ENCODE data around the gene GPR160. TPM values are rescaled to one million over a fixed set of nuclear protein-coding genes. Genes with fewer than 3 reads are reported as not detected.

The GPR160 gene
- total RNA-seq, 2 experiments from 2014 or later, result 13.8 TPM

- Mint-ChIP-seq H3K4me3 (no peak overlapping the region), H3K27ac (no peak overlapping the region), H3K4me1 (peaks cover 33% of the 10 kb centered on the region), H3K36me3 (ENCODE audit: low read depth) (peaks cover 2% of the 10 kb centered on the region), H3K27me3 (no peaks in the 10 kb centered on the region), H3K9me3 (no peaks in the 10 kb centered on the region)
- CTCF ChIA-PET, result interaction anchor here (0.7 to 1.4 kb wide), 4 partner anchors 14 to 340 kb away, joined by 3 to 4 read pairs (median 3); no protein-coding TSS in a partner anchor
- no peak for DNase-seq
- POLR2A ChIA-PET, result interaction anchor here (1.0 kb wide), 1 partner anchor 140 kb away, joined by 3 read pairs; no protein-coding TSS in a partner anchor
Observed at GRCh38 chr3:170040418-170040817, 2.6 kb downstream of the GPR160 start.

DNA sequence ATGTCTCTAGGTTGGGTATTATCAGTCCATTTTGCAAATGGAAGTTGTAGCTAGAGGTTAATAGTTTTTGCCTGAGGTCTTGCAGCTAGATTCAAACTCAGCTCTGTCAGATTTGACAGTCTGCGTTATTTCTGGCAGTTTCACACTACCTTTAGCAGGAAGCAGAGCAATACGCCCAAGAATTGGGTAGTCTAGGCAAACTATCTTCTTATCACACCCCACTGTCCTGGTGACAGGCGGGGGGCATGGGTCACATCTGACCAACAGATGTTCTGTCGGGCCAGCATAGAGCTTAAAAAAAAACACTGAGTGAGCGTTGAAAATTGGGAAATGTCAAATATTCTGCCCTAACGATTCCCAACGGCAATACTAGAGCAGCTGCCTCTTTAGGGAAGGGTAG lies 5.7 kb downstream of the GPR160 start:
- CTCF ChIA-PET, result interaction anchor here (1.4 kb wide), 1 partner anchor 23 kb away, joined by 3 read pairs; no protein-coding TSS in a partner anchor

GRCh38 chr3:170044271-170044670 lies 6.5 kb downstream of the GPR160 start:
- no peaks in the 10 kb centered on the region for H3K36me3 Mint-ChIP-seq (ENCODE audit: low read depth)
- no peaks in the 10 kb centered on the region for H3K9me3 Mint-ChIP-seq
- POLR2A ChIA-PET, result interaction anchor here (0.6 to 1.2 kb wide), 2 partner anchors 14 to 281 kb away, joined by 3 read pairs; no protein-coding TSS in a partner anchor
- no peak for DNase-seq
- H3K4me1 Mint-ChIP-seq, result peaks cover 24% of the 10 kb centered on the region
- no peak overlapping the region for H3K27ac Mint-ChIP-seq
- no peaks in the 10 kb centered on the region for H3K27me3 Mint-ChIP-seq
- H3K4me3 Mint-ChIP-seq, result no peak overlapping the region
- CTCF ChIA-PET, result interaction anchor here (1.4 kb wide), 2 partner anchors 22 to 181 kb away, joined by 3 to 4 read pairs; no protein-coding TSS in a partner anchor

More for the DNA sequence above, 5.7 kb downstream of the GPR160 start:
- Mint-ChIP-seq H3K27me3 (no peaks in the 10 kb centered on the region), H3K9me3 (no peaks in the 10 kb centered on the region), H3K4me3 (no peak overlapping the region), H3K4me1 (peaks cover 32% of the 10 kb centered on the region), H3K27ac (no peak overlapping the region), H3K36me3 (ENCODE audit: low read depth) (no peaks in the 10 kb centered on the region)
- DNase-seq, result no peak
- POLR2A ChIA-PET, result interaction anchor here (0.6 kb wide), 1 partner anchor 280 kb away, joined by 3 read pairs; no protein-coding TSS in a partner anchor

GRCh38 chr3:170044795-170045244 lies 7.0 kb downstream of the GPR160 start:
- Mint-ChIP-seq H3K27ac (peak overlapping the region; percentile 55), H3K27me3 (no peaks in the 10 kb centered on the region), H3K9me3 (no peaks in the 10 kb centered on the region), H3K4me3 (no peak overlapping the region), H3K4me1 (peaks cover 24% of the 10 kb centered on the region), H3K36me3 (ENCODE audit: low read depth) (no peaks in the 10 kb centered on the region)
- ChIA-PET CTCF (interaction anchor here (1.4 kb wide), 2 partner anchors 21 to 181 kb away, joined by 3 to 4 read pairs; no protein-coding TSS in a partner anchor), POLR2A (interaction anchor here (0.7 to 1.2 kb wide), 2 partner anchors 13 to 18 kb away, joined by 3 read pairs; no protein-coding TSS in a partner anchor)
- DNase-seq, result no peak

GRCh38 chr3:170046269-170047132 lies 8.7 kb downstream of the GPR160 start:
- Mint-ChIP-seq H3K4me1 (peaks cover 20% of the 10 kb centered on the region), H3K4me3 (no peak overlapping the region), H3K36me3 (ENCODE audit: low read depth) (peaks cover 3% of the 10 kb centered on the region), H3K27me3 (no peaks in the 10 kb centered on the region), H3K9me3 (no peaks in the 10 kb centered on the region), H3K27ac (no peak overlapping the region)
- POLR2A ChIA-PET, result interaction anchor here (1.1 kb wide), 1 partner anchor 8 kb away, joined by 3 read pairs; no protein-coding TSS in a partner anchor
- no peak for DNase-seq
- CTCF ChIA-PET, result no interaction called here

DNA sequence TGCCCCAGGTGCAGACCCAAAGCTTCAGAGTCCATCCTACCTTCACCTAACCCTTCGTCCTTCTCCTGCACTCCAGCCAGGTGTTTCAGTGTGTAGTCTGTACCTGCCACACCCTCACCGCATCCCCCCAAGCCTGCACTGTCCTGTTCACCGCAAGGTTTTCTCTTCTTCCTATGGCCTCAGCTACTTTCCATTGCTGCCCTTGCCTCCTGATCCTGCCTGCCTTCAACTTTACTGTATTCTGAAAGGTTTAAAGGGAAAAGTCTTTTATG lies 9.3 kb downstream of the GPR160 start:
- no peaks in the 10 kb centered on the region for H3K9me3 Mint-ChIP-seq
- H3K4me3 Mint-ChIP-seq, result no peak overlapping the region
- no peak for DNase-seq
- no peak overlapping the region for H3K27ac Mint-ChIP-seq
- POLR2A ChIA-PET, result no interaction called here
- no peaks in the 10 kb centered on the region for H3K27me3 Mint-ChIP-seq
- CTCF ChIA-PET, result interaction anchor here (0.6 kb wide), 1 partner anchor 296 kb away, joined by 4 read pairs; no protein-coding TSS in a partner anchor
- peaks cover 3% of the 10 kb centered on the region for H3K36me3 Mint-ChIP-seq (ENCODE audit: low read depth)
- peaks cover 20% of the 10 kb centered on the region for H3K4me1 Mint-ChIP-seq

DNA sequence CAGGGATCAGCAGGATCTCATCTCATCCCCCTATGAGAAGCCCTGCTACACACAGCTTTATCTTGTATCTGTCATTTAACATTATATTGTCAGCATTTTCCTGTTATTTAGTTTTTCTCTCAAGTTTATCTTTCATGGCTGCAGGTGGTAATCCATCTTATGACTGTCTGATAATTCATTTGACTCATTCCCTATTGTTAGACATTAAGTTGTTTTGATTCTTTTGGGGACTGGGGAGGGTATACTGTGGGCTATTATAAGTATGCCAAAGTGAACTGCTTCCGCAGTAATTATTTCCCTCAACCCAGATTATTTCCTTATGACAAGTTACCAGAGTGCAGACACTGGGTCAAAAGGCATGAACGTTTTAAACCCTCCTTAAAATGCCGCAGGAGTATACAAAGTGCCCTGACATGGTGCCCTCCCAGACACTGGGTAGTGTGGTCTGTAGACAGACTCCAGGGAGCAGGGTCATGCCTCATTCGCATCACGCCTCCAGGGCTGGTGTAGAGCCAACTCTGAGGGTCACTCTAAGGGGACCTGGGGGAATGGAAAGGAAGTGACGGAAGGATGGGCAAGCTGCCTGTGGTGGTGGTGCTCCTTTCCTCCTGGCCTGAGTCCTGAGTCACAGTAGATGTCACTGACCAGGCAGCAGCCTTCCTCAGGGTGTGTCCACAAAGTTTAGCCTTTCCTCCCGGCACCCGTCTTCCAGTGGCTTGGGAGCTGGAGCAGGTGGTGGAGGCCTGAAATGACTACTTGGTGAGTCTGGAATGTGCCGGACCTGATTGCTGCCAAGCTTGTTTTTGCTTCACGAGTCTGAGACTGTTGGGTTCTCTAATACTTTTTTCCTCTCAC lies 11.6 kb downstream of the GPR160 start:
- POLR2A ChIA-PET, result no interaction called here
- H3K9me3 Mint-ChIP-seq, result no peaks in the 10 kb centered on the region
- H3K27me3 Mint-ChIP-seq, result no peaks in the 10 kb centered on the region
- peaks cover 9% of the 10 kb centered on the region for H3K36me3 Mint-ChIP-seq (ENCODE audit: low read depth)
- no peak overlapping the region for H3K27ac Mint-ChIP-seq
- H3K4me3 Mint-ChIP-seq, result no peak overlapping the region
- H3K4me1 Mint-ChIP-seq, result peaks cover 17% of the 10 kb centered on the region
- DNase-seq, result no peak
- CTCF ChIA-PET, result interaction anchor here (0.7 kb wide), 1 partner anchor 288 kb away, joined by 3 read pairs; no protein-coding TSS in a partner anchor

DNA sequence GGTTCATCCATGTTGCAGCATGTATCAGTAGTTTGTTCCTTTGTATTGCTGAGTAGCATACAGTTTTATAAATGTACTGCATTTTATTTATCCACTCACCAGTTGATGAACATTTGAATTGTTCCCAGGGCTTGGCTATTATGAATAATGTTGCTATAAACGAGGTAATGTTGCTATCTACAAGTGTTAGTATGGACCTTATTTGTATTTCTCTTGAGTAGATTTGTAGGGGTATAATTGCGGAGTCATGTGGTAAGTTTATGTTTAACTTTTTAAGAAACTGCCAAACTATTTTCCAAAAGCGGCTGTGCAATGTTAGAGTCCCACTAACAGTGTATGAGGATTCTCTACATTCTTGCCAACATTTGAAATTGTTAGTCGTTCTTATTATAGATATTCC lies 13.0 kb downstream of the GPR160 start:
- CTCF ChIA-PET, result no interaction called here
- no peak for DNase-seq
- Mint-ChIP-seq H3K4me3 (no peak overlapping the region), H3K9me3 (no peaks in the 10 kb centered on the region), H3K4me1 (peaks cover 20% of the 10 kb centered on the region), H3K27me3 (no peaks in the 10 kb centered on the region), H3K36me3 (ENCODE audit: low read depth) (peaks cover 9% of the 10 kb centered on the region), H3K27ac (no peak overlapping the region)
- POLR2A ChIA-PET, result no interaction called here

DNA sequence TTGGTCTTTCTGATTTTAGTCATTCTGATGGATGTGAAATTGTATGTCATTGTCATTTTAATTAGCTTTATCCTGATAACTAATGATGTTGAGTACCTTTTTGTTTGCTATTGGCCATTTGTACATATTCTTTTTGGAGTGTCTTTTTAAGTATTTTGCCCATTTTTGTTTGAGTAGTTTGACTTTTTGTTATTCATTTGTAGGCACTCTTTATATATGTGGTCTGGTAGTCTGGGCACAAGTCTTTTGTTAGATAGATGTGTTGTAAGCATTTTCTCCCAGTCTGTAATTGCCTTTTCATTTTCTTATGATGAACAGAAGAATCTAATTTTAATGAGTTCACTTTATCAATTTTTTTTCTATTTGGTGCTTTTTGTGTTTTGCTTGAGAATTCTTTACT lies 14.6 kb downstream of the GPR160 start:
- POLR2A ChIA-PET, result no interaction called here
- CTCF ChIA-PET, result interaction anchor here (0.9 to 3.2 kb wide), 3 partner anchors 15 to 86 kb away, joined by 3 to 16 read pairs (median 5); partner anchors contain the start of genes GPR160 and SEC62
- no peak for DNase-seq
- no peaks in the 10 kb centered on the region for H3K27me3 Mint-ChIP-seq
- peaks cover 29% of the 10 kb centered on the region for H3K4me1 Mint-ChIP-seq
- H3K4me3 Mint-ChIP-seq, result no peak overlapping the region
- H3K36me3 Mint-ChIP-seq (ENCODE audit: low read depth), result peaks cover 9% of the 10 kb centered on the region
- no peak overlapping the region for H3K27ac Mint-ChIP-seq
- H3K9me3 Mint-ChIP-seq, result no peaks in the 10 kb centered on the region

- Mint-ChIP-seq H3K36me3 (ENCODE audit: low read depth) (peaks cover 9% of the 10 kb centered on the region), H3K9me3 (no peaks in the 10 kb centered on the region), H3K4me3 (no peak overlapping the region), H3K4me1 (peaks cover 45% of the 10 kb centered on the region), H3K27ac (no peak overlapping the region), H3K27me3 (no peaks in the 10 kb centered on the region)
- ChIA-PET POLR2A (interaction anchor here (0.7 kb wide), 1 partner anchor 8 kb away, joined by 3 read pairs; no protein-coding TSS in a partner anchor), CTCF (interaction anchor here (0.6 to 3.2 kb wide), 11 partner anchors 14 to 291 kb away, joined by 3 to 16 read pairs (median 3); partner anchors contain the start of genes GPR160 and SEC62)
- DNase-seq, result no peak
Observed at GRCh38 chr3:170054204-170054603, 16.4 kb downstream of the GPR160 start.

DNA sequence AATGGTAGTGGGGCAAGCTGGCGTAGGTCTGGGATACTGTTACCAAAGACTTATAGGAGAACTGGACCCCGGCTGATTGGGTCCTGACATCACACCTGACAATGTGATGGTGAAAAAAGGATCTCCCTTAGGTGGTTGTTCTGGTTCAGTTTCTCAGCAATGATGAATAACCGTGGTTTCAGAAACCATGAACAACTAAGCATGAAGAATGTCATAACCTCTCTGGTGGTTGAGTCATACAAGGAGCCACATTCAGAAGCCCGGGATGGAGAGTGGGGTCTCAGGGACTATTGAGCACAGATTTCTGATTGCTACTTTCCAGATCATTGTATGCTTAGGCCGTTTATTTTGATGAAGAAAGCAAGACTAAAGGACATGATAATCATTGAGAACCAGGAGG lies 17.4 kb downstream of the GPR160 start:
- H3K9me3 Mint-ChIP-seq, result no peaks in the 10 kb centered on the region
- CTCF ChIA-PET, result interaction anchor here (0.7 to 2.4 kb wide), 4 partner anchors 15 to 191 kb away, joined by 3 to 15 read pairs (median 8); no protein-coding TSS in a partner anchor
- no peaks in the 10 kb centered on the region for H3K27me3 Mint-ChIP-seq
- H3K27ac Mint-ChIP-seq, result no peak overlapping the region
- no peak for DNase-seq
- no peak overlapping the region for H3K4me3 Mint-ChIP-seq
- H3K36me3 Mint-ChIP-seq (ENCODE audit: low read depth), result peaks cover 9% of the 10 kb centered on the region
- H3K4me1 Mint-ChIP-seq, result peaks cover 45% of the 10 kb centered on the region
- POLR2A ChIA-PET, result interaction anchor here (0.7 to 1.5 kb wide), 2 partner anchors 9 to 126 kb away, joined by 3 to 4 read pairs; partner anchors contain the start of gene PHC3

- peak overlapping the region; percentile 84 for H3K27ac Mint-ChIP-seq
- no peak for DNase-seq
- peak overlapping the region; percentile 64 for H3K4me3 Mint-ChIP-seq
- ChIA-PET CTCF (interaction anchor here (1.3 to 1.5 kb wide), 4 partner anchors 19 to 194 kb away, joined by 3 to 5 read pairs (median 4); partner anchors contain the start of genes GPR160 and PRKCI), POLR2A (interaction anchor here (1.1 to 2.0 kb wide), 4 partner anchors 20 to 125 kb away, joined by 3 to 5 read pairs (median 4); partner anchors contain the start of gene PHC3)
- H3K9me3 Mint-ChIP-seq, result no peaks in the 10 kb centered on the region
- H3K27me3 Mint-ChIP-seq, result no peaks in the 10 kb centered on the region
- H3K36me3 Mint-ChIP-seq (ENCODE audit: low read depth), result peaks cover 6% of the 10 kb centered on the region
- H3K4me1 Mint-ChIP-seq, result peaks cover 45% of the 10 kb centered on the region
Observed at GRCh38 chr3:170056710-170057454, 19.1 kb downstream of the GPR160 start.

Data from activated CD4-positive, alpha-beta memory T cell treated with anti-CD3 and anti-CD28 coated beads, Interleukin-2, amount 10 ng/mL, durations not matched to agents 7 days and 5 days (primary cell).